Kidney (tissue), 14 donors: ENCODE measurements around the gene PSPC1. TPM values are rescaled to one million over a fixed set of nuclear protein-coding genes. Genes with fewer than 3 reads are reported as not detected.

Experiments
- DNase-seq, 5 donors: peaks; one replicate each; pipeline ENCODE4 v3.0.0-alpha.2; 2013 to 2020
- FAIRE-seq: peaks from 2 replicates; lab custom pipeline; 2012; peaks lifted over from hg19 to GRCh38; lab: Jason Lieb, UNC
- H3K27ac ChIP-seq, 2 donors: one replicate each; pipeline ENCODE4 v1.7.0; 2013; ENCODE audit warnings: low read depth in 2 of 2, low read length in 2 of 2, inconsistent platforms in 1 of 2
- H3K27me3 ChIP-seq: one replicate; pipeline ENCODE4 v1.7.1; 2013; ENCODE audit warnings: low read length, inconsistent platforms; ENCODE audit not compliant: control insufficient read depth, insufficient read depth
- H3K36me3 ChIP-seq, 3 donors: one replicate each; pipeline versions ENCODE4 v1.7.0 to v1.7.1; 2013; ENCODE audit warnings: low read length in 3 of 3, control low read depth in 1 of 3, inconsistent platforms in 1 of 3; ENCODE audit not compliant: insufficient read depth in 3 of 3, control insufficient read depth in 2 of 3
- H3K4me1 ChIP-seq, 3 donors: one replicate each; pipeline versions ENCODE4 v1.7.0 to v1.7.1; 2013; ENCODE audit warnings: low read length in 3 of 3, inconsistent platforms in 1 of 3, low read depth in 1 of 3; ENCODE audit not compliant: control insufficient read depth in 2 of 3, insufficient read depth in 2 of 3
- H3K4me3 ChIP-seq, 3 donors: one replicate each; pipeline versions ENCODE4 v1.7.0 to v1.8.1; 2013; ENCODE audit warnings: low read length in 3 of 3, control low read depth in 1 of 3, inconsistent platforms in 1 of 3
- H3K9ac ChIP-seq, 3 donors: one replicate each; pipeline versions ENCODE4 v1.7.0 to v1.7.1; 2013; ENCODE audit warnings: low read length in 3 of 3, control low read depth in 1 of 3, inconsistent platforms in 1 of 3
- H3K9me3 ChIP-seq, 3 donors: one replicate each; pipeline versions ENCODE4 v1.7.0 to v1.7.1; 2013; ENCODE audit warnings: low read length in 3 of 3, control low read depth in 1 of 3, inconsistent platforms in 1 of 3; ENCODE audit not compliant: control insufficient read depth in 2 of 3, insufficient read depth in 1 of 3
- CTCF ChIP-seq: IDR thresholded peaks from 3 replicates; pipeline ENCODE4 v1.5.1; 2012; ENCODE audit warnings: mild to moderate bottlenecking, moderate library complexity, borderline replicate concordance; ENCODE audit not compliant: insufficient read depth; ENCODE audit errors: extremely low read depth
- intact Hi-C: fragments of 100-400 bp; cut with DNase I; formaldehyde crosslinking; loops from one replicate; pipeline ENCODE4 v1.11.1; 2022
- polyA plus RNA-seq: library from polyadenylated mRNA; stranded (reverse); fragments of 350-450 nt; fragmentation: Illumina TruSeq; extraction: RNeasy Lipid Tissue Mini Kit (QIAGEN cat#74804); gene quantifications from one replicate; pipeline ENCODE4 v1.2.3, GENCODE V29; 2014; ENCODE audit warnings: low read depth, low replicate concordance; ENCODE audit not compliant: insufficient read depth
- total RNA-seq: library from RNA; stranded (reverse); fragmentation: NEBNext Ultra II Directional; extraction: Animal tissue kit (Norgen Biotek cat#: 25700); gene quantifications from one replicate; pipeline ENCODE4 v1.2.1, GENCODE V29; 2021
- donor health status: control.
- donor health status: control.
- donor health status: control.
- donor health status: control.
- donor health status: control.
- donor health status: DM: yes; HTN: yes; CAD: no.
- donor health status: Normal renal cell carcinoma (clear cell type).

The PSPC1 gene
- total and polyA plus RNA-seq, 2 donors from 2014 or later, result 31.8 to 57.6 TPM

GRCh38 chr13:19670147-19670546 lies 112.6 kb downstream of the PSPC1 start:
- FAIRE-seq (no peak), DNase-seq (no peak)
- Histone ChIP-seq H3K4me3 (no peak overlapping the region), H3K4me1 (no peaks in the 10 kb centered on the region), H3K27ac (no peak overlapping the region), H3K9me3 (no peaks in the 10 kb centered on the region), H3K36me3 (peaks cover 10 to 76% (median 35%) of the 10 kb centered on the region in 3 donors), H3K9ac (no peak overlapping the region), H3K27me3 (no peaks in the 10 kb centered on the region)
- intact Hi-C loops, result no loop called here
- TF ChIP-seq CTCF, result no peak

GRCh38 chr13:19668778-19669177 lies 114.0 kb downstream of the PSPC1 start:
- H3K4me1 ChIP-seq, result no peaks in the 10 kb centered on the region
- no peak overlapping the region for H3K9ac ChIP-seq
- H3K36me3 ChIP-seq, result peaks cover 10 to 69% (median 38%) of the 10 kb centered on the region in 3 donors
- DNase-seq, result no peak
- H3K27me3 ChIP-seq, result no peaks in the 10 kb centered on the region
- TF ChIP-seq CTCF, result no peak
- no peak for FAIRE-seq
- H3K27ac ChIP-seq, result no peak overlapping the region
- no peaks in the 10 kb centered on the region for H3K9me3 ChIP-seq
- intact Hi-C loops, result no loop called here
- no peak overlapping the region for H3K4me3 ChIP-seq

GRCh38 chr13:19665427-19665859 lies 117.3 kb downstream of the PSPC1 start:
- Histone ChIP-seq H3K4me1 (no peaks in the 10 kb centered on the region), H3K27ac (no peak overlapping the region), H3K9me3 (no peaks in the 10 kb centered on the region), H3K36me3 (peaks cover 6 to 57% (median 49%) of the 10 kb centered on the region in 3 donors), H3K4me3 (no peak overlapping the region), H3K27me3 (no peaks in the 10 kb centered on the region), H3K9ac (no peak overlapping the region)
- TF ChIP-seq CTCF, result no peak
- no peak for DNase-seq
- FAIRE-seq, result no peak
- intact Hi-C loops, result no loop called here

GRCh38 chr13:19664481-19665230 lies 118.1 kb downstream of the PSPC1 start:
- no peak for DNase-seq
- Histone ChIP-seq H3K27me3 (no peaks in the 10 kb centered on the region), H3K27ac (no peak overlapping the region), H3K36me3 (peaks cover 6 to 50% (median 44%) of the 10 kb centered on the region in 3 donors), H3K4me3 (no peak overlapping the region), H3K9ac (no peak overlapping the region), H3K9me3 (no peaks in the 10 kb centered on the region), H3K4me1 (no peaks in the 10 kb centered on the region)
- TF ChIP-seq CTCF, result no peak
- intact Hi-C loops, result no loop called here
- FAIRE-seq, result no peak
